ENCODE measurements around the gene COL2A1. TPM values are rescaled to one million over a fixed set of nuclear protein-coding genes. Genes with fewer than 3 reads are reported as not detected.

COL2A1 gene
- total and polyA plus RNA-seq, 8 donors, result 0.06 to 91.3 (median 71.0) TPM; not detected in 1

GRCh38 chr12:48036818-48037217 is 32.5 kb upstream of the COL2A1 start:
- Histone ChIP-seq H3K27me3 (no peaks in the 10 kb centered on the region), H3K4me3 (no peak overlapping the region), H3K36me3 (no peaks in the 10 kb centered on the region), H3K27ac (no peak overlapping the region), H3K9me3 (no peaks in the 10 kb centered on the region), H3K4me1 (no peaks in the 10 kb centered on the region)
- TF ChIP-seq CTCF (IDR thresholded peaks at IDR 0.05), result no peak
- ATAC-seq (no peak), DNase-seq (no peak)
- intact Hi-C loops (cut with DNase I), result no loop called here

- no peak for TF ChIP-seq CTCF (IDR thresholded peaks at IDR 0.05)
- no peak overlapping the region for H3K4me3 ChIP-seq
- H3K27me3 ChIP-seq, result no peaks in the 10 kb centered on the region
- DNase-seq, result no peak
- no peak overlapping the region for H3K27ac ChIP-seq
- H3K9me3 ChIP-seq, result no peaks in the 10 kb centered on the region
- intact Hi-C loops (cut with DNase I), result no loop called here
- ATAC-seq, result no peak
- H3K36me3 ChIP-seq, result no peaks in the 10 kb centered on the region
- no peaks in the 10 kb centered on the region for H3K4me1 ChIP-seq
These were observed 30.8 kb upstream of the COL2A1 start for GRCh38 chr12:48034835-48035805.

DNA sequence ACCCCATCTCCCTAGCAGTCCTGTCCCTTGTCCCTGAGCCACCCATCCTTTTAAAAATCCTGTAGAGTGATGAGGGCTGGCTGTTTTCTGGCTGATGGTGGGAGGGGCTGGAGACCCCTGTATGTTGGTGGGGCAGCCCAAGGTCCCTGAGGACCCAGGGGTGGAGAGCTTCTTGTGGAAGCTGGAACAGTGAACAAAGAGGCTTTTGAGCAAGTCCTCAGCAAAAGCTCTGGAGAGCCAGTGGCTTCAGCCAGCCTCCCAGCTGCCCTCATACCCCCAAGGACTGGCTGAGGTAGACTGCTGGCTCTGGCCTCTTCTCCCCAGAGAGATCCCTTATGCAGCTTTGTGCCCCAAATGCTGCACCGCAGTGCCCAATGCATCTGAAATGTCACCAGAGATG is 29.2 kb upstream of the COL2A1 start:
- H3K4me1 ChIP-seq, result no peaks in the 10 kb centered on the region
- intact Hi-C loops (cut with DNase I), result no loop called here
- ATAC-seq, result no peak
- no peak overlapping the region for H3K4me3 ChIP-seq
- no peaks in the 10 kb centered on the region for H3K27me3 ChIP-seq
- no peaks in the 10 kb centered on the region for H3K36me3 ChIP-seq
- H3K9me3 ChIP-seq, result no peaks in the 10 kb centered on the region
- TF ChIP-seq CTCF (IDR thresholded peaks at IDR 0.05), result no peak
- no peak overlapping the region for H3K27ac ChIP-seq
- no peak for DNase-seq

GRCh38 chr12:48032597-48032996 is 28.3 kb upstream of the COL2A1 start:
- H3K27ac ChIP-seq, result no peak overlapping the region
- no peaks in the 10 kb centered on the region for H3K36me3 ChIP-seq
- no peak overlapping the region for H3K4me3 ChIP-seq
- H3K4me1 ChIP-seq, result no peaks in the 10 kb centered on the region
- H3K27me3 ChIP-seq, result no peaks in the 10 kb centered on the region
- intact Hi-C loops (cut with DNase I), result no loop called here
- no peak for DNase-seq
- ATAC-seq, result no peak
- no peaks in the 10 kb centered on the region for H3K9me3 ChIP-seq
- no peak for TF ChIP-seq CTCF (IDR thresholded peaks at IDR 0.05)

GRCh38 chr12:48031135-48031960 is 27.1 kb upstream of the COL2A1 start:
- no peak for TF ChIP-seq CTCF (IDR thresholded peaks at IDR 0.05)
- Histone ChIP-seq H3K9me3 (no peaks in the 10 kb centered on the region), H3K27me3 (no peaks in the 10 kb centered on the region), H3K4me1 (no peaks in the 10 kb centered on the region), H3K36me3 (no peaks in the 10 kb centered on the region), H3K4me3 (no peak overlapping the region), H3K27ac (no peak overlapping the region)
- intact Hi-C loops (cut with DNase I), result no loop called here
- DNase-seq, result no peak
- ATAC-seq, result no peak
